Measurements from ENCODE around the gene BTNL2.

BTNL2 gene

DNA sequence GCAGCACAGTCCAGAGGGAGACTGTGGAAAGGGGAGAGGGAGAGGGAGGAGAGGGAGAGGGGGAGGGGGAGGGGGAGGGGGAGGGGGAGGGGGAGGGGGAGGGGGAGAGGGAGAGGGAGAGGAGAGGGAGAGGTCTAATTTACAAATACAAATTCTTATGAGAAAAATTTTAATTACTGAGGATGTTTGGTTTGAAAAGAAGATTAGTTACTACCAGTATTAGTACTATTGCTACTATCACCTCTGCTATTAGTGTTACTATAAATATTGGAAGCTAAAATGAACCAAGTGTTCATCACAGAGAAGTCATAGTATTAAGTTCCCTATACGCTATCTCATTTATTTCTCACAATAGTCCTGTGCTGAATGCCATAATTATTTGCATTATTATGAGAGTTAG is 20.9 kb downstream of the BTNL2 start:
- TF ChIP-seq, protein P1, sequence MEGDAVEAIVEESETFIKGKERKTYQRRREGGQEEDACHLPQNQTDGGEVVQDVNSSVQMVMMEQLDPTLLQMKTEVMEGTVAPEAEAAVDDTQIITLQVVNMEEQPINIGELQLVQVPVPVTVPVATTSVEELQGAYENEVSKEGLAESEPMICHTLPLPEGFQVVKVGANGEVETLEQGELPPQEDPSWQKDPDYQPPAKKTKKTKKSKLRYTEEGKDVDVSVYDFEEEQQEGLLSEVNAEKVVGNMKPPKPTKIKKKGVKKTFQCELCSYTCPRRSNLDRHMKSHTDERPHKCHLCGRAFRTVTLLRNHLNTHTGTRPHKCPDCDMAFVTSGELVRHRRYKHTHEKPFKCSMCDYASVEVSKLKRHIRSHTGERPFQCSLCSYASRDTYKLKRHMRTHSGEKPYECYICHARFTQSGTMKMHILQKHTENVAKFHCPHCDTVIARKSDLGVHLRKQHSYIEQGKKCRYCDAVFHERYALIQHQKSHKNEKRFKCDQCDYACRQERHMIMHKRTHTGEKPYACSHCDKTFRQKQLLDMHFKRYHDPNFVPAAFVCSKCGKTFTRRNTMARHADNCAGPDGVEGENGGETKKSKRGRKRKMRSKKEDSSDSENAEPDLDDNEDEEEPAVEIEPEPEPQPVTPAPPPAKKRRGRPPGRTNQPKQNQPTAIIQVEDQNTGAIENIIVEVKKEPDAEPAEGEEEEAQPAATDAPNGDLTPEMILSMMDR (IDR thresholded peaks at IDR 0.05) = no peak
- no peak for TF ChIP-seq ZFX (IDR thresholded peaks at IDR 0.05; ENCODE audit: borderline replicate concordance)
- no peak overlapping the region for H3K27ac ChIP-seq

DNA sequence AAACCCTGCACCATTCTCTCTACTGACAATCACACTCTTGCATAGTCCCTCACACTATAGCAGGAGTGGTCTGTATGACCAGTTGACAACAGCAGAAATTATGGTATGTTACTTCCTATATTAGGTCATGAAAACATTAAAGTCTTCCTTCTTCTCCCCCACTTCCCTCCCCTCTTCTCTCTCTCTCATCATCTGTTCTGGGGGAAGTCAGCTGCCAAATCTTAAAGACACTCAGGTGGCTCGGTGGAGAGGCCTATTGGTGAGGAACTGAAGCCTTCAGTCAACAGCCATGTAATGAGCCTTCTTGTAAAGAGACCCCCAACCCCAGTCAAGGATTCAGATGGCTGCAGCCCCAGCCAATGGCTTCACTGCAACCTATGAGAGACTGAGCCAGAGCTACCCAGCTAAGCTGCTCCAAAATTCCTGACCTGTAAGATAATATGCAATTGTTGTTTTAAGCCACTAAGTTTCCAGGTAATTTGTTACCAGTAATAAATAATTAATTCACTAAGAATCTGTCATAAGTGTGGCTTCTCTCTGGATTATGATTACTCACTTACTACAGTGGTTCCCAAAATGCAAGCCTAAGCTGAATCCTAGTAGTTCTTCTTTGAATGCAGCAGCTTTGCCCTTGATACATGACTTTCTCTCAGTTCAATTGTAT is 24.1 kb downstream of the BTNL2 start:
- TF ChIP-seq, protein P1 (IDR thresholded peaks at IDR 0.05) = no peak
- no peak for TF ChIP-seq ZFX (IDR thresholded peaks at IDR 0.05; ENCODE audit: borderline replicate concordance)
- no peak overlapping the region for H3K27ac ChIP-seq

DNA sequence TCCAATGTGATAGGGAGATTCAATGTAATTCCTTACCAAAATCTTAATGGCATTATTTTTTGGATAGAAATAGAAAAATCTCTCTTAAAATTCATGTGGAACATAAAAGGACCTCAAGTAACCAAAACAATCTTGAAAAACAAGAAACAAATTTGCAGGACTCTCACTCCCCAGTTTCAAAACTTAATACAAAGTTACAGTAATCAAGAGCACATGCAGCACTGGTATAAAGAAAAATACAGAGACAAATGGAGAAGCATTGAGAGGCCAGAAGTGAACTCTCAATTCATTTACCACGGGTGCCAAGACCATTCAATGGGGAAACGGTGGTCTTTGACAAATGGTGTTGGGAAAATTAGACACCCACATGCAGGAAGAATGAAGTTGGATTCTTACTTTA is 27.4 kb downstream of the BTNL2 start:
- no peak for TF ChIP-seq ZFX (IDR thresholded peaks at IDR 0.05; ENCODE audit: borderline replicate concordance)

DNA sequence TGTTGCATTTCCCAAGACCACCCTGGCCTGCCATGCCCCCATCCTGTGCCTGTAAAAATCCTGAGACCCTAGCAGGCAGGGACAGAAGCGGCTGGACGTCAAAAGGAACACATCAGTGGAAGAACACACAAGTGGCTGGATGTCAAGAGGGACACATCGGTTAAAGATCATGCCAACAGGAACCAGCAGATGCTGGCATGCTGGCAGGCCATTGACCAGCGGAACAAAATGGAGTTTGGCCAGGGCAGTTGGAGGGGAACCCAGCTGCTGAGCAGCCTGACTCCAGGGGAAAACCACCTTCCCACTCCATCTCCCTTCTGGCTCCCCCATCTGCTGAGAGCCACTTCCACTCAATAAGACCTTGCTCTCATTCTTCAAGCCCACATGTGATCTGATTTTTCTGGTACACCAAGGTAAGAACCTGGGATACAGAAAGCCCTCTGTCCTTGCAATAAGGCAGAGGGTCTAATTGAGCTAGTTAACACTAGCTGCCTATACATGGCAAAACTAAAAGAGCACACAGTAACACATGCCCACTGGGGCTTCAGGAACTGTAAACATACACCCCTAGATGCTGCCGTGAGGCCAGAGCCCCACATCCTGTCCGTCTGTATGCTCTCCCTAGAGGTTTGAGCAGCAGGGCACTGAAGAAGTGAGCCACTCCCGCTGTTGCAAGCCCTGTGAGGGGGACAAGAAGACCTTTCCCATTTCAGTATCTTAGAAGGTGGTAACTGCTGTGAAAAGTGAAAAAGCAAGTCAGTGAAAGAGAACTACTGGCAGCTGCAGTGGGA is 31.0 kb downstream of the BTNL2 start:
- TF ChIP-seq, protein P1 (IDR thresholded peaks at IDR 0.05) = no peak
- TF ChIP-seq ZFX (IDR thresholded peaks at IDR 0.05; ENCODE audit: borderline replicate concordance) = no peak
- no peak overlapping the region for H3K27ac ChIP-seq

More for the DNA sequence above, 27.4 kb downstream of the BTNL2 start:
- H3K27ac ChIP-seq = no peak overlapping the region

DNA sequence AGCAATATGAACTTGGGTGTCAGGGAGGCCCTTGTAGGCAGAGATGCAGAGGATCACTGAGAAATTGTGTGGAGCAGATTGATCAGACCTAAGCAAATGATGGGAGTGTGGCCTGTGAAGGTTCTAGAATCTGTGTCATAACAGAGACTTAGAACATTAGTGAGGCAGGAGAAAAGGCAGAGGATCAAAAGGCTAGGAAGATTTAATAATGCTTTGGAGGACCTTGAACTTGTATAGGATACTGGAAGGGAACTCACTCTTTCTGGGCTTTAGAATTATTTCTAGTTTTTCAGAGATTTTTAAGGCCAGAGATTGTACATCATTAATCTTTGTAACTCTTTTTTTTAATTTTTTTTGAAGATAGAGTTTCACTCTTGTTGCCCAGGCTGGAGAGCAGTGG is 35.2 kb downstream of the BTNL2 start, which contains the start of gene TSBP1:
Gene TSBP1 (minus strand): TSS at position 101 of the 400 bp plus-strand sequence. CDS start 197 bp downstream, outside the sequence.
- H3K27ac ChIP-seq = no peak within 1 kb of the TSS
- TF ChIP-seq, protein P1 (IDR thresholded peaks at IDR 0.05) = no peak
- TF ChIP-seq ZFX (IDR thresholded peaks at IDR 0.05; ENCODE audit: borderline replicate concordance) = no peak

DNA sequence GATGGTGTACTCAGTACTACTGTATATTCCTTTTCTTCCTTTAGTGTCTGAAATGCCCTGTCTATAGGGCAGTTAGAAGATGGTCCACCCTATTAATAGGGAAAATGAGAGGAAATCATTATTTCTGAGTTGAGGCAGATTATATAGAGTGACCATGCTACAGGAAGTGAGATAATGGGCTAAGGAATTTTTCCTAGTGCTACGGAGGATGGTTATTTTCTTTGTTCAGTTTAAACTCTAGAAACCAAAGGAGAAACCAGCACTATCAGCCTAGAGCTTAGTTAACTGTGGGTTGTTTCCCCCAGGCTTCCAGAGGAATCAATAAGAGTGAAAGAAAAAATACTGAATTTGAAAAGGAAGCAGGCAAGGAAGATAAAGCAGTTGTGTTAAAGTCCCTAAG is 35.8 kb downstream of the BTNL2 start:
- no peak for TF ChIP-seq ZFX (IDR thresholded peaks at IDR 0.05; ENCODE audit: borderline replicate concordance)
- TF ChIP-seq, protein P1 (IDR thresholded peaks at IDR 0.05) = no peak
- no peak overlapping the region for H3K27ac ChIP-seq

DNA sequence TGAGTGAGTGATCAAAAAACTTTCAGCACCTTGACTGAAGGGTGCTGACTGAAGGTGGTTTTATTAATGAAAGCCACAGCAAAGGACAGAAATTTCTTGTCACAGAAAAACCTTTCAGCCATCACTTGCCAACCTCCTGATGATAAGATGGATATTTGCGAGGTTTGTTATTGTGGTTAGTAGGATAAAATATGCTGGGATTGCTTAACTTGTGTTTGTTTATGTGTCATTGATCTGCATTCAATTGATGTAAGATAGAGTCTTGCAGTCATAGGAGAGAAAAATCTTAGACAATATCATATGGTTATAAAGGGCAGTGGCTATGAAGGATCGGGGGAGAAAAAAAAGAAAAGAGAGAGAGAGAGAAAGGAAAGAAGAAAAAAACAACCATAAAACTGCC is 36.5 kb downstream of the BTNL2 start:
- H3K27ac ChIP-seq = no peak overlapping the region
- TF ChIP-seq, protein P1 (IDR thresholded peaks at IDR 0.05) = no peak
- TF ChIP-seq ZFX (IDR thresholded peaks at IDR 0.05; ENCODE audit: borderline replicate concordance) = no peak
